GM21390 (cell line): Measurements from ENCODE around the gene FNDC3A.
A peak's percentile ranks its signal among the peaks of the same experiment; 100 is the strongest.
"Not testable (repeated sequence)": the region's sequence is repeated elsewhere in the genome, so short reads cannot be mapped to it uniquely, and the experiment has no call there.

ENCODE experiments used
- ATAC-seq: cut with Tn5 transposase; IDR thresholded peaks from one replicate; pipeline ENCODE4 v1.9.1; 2021; ENCODE audit not compliant: unreplicated experiment

Gene FNDC3A

DNA sequence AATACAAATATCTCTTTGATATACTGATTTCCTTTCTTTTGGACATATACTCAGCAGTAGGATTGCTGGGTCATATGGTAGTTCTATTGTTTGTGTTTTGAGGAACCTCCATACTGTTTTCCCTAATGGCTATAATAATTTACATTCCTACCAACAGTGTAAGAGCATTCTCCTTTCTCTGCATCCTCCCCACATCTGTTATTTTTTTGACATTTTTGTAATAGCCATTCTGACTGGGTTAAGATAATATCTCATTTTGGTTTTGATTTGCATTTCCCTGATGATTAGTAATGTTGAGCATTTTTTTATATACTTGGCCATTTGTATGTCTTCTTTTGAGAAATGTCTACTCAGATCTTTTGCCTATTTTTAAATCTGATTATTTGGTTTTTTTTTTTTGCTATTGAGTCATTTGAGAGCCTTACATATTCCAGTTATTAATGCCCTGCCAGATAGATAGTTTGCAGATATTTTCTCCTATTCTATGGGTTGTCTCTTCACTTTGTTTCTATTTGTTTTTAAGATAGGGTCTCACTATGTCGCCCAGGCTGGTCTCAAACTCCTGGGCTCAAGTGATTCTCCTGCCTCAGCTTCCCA lies 95.7 kb downstream of the FNDC3A start:
- no peak for ATAC-seq

DNA sequence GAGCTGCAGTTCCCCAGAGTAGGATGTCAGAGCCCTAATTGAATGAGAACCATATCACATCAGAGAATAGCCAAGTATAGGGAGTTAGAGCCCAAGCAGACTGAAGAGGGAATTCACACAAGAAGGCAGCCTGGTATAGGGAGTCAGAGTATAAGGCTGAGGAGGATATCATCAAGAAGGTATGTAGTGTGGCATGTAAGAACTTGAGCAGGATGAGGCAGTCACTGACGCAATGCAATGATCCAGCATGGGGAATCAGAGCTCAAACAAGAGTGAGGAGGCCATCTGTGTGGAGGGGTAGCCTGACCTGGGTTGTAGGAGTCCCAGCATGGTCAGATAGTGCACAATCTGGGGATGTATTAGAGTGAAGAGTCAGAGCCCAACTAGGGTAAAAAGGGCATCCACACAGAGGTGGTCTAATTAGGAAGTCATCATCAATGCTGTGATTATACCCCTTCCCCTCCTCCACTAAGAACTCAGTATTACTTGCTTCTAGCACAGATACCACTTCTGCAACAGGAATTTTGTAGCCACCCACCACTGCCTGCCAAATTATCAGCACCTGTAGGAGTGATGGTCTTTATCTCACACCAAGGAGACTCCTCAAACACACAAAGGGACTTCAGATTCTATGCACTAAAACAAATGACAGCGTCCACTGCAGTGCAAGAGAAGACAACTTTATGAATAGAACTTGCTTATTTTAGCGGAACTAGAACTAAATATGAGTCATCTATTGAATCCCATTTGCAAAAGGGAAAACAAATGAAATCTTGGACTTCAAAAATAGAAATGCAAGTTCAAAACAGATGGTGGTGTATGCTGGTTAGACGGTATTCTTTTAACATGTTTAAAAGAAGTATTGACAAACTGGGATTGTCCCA lies 107.2 kb downstream of the FNDC3A start:
- ATAC-seq: peak; percentile 77

DNA sequence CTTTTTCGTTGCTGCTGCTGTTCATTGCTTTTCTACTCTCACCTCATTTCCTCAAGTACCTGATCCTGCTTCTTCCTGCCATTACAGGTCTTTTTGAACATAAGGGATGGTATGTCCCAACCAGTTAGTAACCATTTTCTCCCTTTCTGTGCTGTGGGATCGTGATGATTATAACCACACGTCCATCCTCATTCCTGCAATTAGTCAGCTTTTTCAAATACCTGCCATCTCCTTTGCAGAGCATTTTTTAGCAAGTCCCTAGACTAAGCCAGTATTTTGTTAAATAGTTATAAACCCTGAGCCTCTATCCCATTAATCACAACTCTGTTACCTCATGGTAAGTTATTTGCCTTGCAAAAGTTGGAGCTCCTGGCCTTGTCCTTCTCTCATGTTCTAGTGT lies 109.2 kb downstream of the FNDC3A start:
- ATAC-seq: no peak

DNA sequence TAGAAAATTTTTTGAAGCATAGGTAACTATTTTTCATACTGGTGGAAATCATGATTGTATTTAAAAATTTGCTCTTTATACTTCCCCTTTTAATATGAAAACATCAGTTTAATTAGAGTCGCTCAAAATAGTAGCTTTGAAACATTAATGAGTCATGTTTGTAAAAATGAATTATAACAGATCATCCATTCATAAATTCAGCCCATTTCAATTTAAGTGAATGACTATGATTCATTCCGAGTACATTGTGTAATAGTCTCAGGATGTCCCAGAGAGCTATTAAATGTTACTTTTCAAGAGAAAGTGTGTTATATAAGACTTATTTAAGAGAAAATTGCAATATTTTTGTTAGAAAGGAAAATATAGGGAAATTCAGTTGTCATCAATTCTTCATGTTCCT lies 111.0 kb downstream of the FNDC3A start:
- ATAC-seq: no peak

DNA sequence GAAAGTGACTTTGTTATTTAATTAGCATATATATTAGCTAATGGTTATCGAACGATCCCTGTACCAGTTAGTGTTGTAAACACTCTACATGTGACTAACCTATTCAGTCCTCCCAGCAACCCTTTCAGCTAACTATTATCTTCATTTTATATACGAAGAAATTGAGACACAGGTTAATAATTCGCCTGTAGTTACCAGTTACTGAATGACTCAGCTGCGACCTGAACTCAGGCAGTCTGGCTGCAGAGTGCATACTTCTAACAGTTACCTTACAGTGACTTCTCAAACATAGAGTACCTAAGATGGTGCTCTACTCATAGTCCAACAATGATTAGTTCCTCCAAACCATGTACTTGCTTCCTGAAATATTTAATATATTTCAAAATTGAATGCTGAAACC lies 117.7 kb downstream of the FNDC3A start:
- ATAC-seq: no peak

DNA sequence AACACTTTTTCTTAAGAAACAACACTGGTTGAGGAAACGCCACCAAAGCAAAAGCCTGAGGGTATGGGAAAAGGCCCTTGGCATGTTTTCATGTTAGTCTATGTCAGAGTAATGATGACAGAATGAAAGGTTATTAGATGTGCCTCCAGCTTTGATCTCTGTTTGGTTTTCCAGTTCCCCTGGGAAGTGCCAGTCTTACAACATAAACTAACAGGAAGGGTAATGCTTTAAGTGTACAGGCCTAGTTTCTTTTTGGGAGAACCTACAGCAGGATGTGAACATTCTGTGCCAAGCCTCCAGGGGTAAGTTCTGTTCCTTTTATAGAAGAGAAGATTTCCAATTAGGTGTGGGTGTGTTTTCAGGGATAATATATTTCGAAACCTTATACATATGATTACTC lies 121.7 kb downstream of the FNDC3A start:
- ATAC-seq: no peak

DNA sequence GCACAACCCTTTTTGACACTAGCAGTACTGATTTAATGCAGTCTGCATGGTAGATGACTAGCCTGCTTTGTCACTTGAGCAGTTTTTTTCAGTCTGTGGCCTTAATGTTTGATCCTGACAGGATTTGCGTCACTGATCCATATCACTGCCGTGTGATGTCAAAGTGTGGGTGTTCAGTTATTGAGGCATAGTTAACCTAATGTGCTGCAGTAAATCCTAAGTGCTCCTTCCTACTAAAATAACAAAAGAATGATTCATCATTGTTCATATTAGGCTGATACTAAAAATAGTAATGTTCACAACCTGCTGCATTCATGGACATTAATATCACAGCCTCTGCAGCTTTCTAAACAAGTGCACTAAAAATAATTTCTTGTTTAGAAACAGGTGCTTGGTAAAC lies 122.5 kb downstream of the FNDC3A start:
- no peak for ATAC-seq

DNA sequence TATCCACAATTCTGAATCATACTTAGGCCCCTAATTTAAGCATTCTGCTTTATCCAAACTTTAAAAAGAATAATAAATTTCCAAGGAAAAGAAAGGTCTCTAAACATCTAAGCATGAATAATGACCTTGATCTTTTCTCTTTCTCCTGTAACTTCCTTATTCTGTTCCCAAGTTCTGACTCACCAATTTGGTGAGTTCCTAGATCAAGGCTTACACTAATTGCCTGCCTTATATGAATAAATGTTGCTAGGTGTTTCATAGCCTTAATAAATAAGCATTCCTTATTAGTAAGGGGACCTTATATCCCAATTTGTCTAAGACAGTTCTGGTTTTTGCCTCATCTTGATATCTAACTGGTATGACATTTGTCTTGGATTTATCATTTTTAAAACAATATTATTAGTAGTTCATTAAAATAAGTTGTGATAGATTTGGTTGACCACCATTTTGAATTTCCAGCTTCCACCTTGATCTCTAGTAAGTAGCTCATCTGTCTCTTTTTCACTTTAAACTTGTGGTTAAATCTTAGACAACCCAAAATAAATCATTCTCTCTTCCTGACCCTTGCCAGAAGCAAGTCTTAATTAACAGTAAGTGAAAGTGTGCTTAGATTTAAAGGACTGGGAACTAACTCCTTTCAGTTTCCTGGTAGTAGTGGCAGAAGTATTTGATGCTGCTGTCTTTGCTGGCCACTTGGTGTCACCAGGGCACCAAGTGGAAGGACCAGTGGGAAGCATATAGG lies 123.2 kb downstream of the FNDC3A start:
- ATAC-seq: peak; percentile 51

DNA sequence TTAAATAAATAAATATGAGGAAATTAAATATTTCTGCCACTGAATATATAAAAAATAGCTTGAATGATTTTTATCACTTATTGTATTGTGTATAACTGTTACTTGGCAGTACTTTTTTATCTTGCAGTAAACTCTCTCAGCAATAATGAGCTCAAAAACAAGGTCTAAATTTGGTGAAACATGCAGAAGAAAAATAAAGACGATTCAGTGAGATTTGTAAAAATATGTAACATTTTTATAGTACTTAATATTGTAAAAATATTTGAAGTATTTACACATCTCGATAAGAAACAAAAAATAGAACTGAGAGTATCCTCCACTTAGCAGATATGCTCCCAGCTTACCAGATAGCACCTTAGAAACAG lies 123.8 kb downstream of the FNDC3A start:
- ATAC-seq: no peak

DNA sequence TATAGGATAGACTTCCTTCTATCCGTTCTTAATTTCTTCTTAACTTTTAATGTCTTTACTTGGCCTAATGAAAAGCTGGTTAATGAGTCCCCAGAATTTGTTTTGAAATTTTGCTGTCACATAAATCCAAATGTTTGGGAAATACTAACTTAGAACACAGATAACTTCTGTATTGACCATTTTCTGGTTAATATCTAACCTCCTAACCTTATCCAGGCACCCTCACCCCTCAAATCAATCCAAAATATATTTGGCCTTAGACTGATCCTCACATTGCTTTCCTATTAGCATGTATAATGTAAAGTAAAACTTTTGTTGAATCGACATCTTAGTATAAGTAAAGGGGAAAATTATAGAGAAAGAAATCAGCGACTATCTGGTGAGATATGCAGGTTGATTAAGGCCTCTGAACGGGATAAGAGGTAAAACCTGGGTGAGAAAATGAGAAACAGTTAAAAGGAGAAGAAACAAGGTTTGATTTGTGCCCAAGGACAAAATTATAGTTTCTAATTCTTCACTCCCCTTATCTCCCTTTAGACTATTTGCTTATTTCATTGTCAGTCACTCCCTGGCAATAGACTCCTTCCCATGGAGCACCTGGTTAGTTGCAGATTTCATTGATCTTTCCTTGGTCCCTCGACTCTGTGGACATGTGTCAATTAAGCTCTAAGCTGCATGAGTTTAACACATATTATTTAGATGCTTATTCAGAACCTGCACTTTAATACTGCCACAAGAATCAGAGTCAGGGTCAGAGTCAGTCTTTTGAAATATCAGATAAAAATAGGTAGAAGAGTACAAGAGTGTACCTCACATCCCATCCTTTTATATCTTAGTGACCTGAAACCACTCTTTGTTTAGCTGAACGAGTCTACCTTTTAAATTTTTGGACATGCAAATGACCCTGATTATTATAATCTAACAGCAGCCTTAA lies 125.2 kb downstream of the FNDC3A start:
- no peak for ATAC-seq

DNA sequence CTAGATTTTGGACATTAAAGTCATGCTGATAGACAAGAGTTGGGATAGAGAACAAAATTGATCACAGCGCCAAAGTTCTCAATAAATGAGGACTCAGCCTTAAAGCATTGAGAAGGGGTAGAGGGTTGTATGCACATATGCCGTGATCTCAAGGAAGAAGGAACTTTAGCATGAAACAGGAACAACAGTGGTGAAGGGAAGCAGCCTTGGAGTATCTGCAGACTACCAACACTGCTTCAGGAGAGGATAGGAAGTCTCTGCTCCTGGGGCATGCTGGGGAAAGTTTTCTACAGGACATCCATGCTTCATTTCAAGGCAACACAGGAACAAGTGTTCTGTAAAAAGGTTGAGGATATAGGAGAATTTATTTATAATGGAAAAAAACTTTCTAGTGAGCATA lies 132.5 kb downstream of the FNDC3A start:
- ATAC-seq: no peak

DNA sequence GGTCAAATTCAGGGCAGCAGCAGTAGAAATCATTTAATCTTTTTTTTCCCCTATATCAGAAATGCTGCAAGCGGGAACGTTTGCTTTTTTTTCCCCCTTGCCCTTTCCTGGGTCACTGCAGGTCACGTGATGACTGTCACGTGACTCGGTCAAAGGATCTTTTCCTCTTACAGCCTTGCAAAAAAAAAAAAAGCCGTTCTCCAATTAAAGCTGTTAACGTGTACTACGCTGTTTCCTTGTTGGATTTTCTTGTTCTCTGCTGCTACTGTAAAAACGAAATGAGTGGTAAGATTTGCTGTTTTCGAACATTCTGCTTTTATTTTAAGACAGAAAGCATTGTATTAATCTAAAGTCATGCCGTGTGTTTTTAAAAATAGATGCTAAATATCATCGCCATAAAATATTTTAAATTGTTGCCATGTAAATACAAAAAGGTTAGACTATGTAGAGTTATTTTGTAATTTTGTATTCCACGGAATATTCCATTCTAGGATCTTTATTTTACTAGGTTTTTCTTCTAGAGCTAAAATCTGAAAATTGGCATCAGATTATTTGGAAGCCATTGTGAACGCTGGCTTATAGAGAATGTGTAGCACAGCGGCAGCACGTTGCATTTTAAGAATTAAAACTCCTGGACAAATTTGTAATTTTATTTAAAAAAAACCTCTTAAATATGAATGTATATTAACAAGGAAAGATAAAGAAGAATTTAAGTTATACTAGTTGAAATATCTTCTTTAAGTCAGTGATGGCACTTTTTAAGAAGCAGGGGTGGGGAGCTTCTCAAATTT lies 134.6 kb downstream of the FNDC3A start:
- peak; percentile 63 for ATAC-seq

DNA sequence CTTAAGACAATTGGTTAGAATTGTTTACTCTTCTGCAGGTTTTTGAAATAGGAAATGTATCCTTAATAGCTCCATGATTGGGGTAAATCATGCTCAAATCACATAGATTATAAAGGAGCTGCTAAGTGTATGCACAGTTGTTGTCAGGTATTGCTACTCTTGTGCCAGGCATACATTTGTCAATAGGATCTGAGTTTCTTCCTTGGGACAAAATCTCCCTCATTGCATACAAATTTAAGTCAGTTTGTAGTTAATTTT lies 135.1 kb downstream of the FNDC3A start:
- no peak for ATAC-seq

DNA sequence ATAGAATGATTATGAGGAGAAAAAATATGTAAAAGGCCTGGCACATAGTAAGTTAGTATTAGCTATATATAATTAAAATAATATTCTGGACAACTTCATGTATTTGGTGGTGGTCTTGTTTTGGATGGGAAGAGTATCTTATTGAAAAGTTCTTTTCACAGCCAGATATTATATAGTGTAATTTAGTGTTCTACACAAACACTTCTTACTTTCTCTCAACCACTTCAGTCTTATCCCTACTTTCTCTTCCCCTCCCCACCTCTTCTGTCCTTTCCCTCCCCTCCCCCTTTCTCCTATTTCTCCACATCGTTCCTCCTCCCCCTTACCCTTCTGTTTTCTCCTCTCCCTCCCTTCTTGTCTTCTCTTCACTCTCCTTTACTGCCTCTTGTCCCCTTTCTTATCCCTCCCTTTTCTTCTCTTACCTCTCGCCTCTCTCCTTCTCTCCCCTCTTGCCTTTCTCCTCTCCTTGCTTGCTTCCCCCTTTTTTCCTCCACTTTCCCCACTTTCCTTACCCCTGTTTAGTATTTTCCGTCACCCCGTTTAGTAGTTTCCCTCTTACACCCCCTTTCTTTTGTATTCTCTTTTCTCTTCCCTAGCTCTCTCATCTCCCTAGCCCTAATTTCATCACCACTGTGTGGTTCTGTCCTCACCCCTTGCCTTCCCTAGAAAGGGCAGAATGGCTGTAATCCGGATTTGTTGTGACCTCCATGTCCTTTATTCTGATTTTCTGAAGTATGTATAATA lies 137.2 kb downstream of the FNDC3A start:
- no peak for ATAC-seq

DNA sequence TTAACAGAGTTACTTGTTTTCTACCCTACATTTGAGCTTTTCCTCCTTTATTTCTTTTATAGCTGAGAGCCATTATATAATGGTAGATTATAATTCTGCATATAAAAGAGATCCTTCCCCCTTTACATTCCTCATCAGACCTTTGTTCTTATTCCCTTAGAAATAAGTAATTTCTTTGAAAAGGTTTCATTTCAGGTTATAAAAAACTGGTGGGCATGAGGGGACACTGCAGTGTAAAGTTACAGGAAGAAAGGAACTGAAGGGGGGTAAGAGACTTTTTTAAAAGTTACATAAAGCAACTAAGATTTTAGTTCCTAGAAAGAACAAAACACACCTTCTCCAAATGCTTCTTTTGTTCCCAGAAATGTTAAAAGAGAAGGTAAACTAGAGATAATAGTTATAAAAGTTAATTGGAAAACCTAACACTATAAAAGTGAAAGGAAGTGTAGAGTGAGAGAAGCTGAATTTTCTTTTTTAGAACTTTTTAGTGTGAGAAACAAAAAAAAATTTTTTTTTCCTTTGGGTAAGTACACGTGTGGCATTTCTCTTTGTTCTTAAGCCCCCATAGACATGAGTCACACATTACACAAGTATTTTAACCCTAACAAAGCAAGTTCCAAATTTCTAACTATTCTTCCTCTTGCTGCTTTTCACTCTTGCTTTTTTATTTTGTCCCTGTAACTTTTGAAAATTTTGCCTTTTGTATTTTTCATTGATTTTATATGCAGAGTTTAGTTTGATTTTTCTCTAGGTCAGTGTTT lies 138.0 kb downstream of the FNDC3A start:
- ATAC-seq: no peak

DNA sequence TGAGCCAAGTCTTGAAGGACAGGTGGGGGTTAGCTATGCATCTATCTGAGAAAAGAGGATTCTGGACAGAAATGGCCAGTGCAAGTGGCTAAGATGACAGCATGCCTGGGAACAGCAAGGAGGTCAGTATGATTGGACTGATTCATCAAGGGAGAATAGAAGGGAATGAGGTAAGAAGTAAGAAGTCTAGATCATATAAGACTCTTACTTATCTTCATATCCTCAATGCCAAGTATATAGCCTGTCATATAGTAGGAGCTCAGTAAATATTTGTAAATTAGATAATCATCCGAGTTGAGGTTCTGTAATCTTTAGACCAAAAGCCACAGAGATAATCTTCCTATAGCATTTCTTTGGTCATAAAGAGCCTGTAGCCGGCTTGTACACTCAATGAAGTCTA lies 141.2 kb downstream of the FNDC3A start:
- ATAC-seq: no peak

DNA sequence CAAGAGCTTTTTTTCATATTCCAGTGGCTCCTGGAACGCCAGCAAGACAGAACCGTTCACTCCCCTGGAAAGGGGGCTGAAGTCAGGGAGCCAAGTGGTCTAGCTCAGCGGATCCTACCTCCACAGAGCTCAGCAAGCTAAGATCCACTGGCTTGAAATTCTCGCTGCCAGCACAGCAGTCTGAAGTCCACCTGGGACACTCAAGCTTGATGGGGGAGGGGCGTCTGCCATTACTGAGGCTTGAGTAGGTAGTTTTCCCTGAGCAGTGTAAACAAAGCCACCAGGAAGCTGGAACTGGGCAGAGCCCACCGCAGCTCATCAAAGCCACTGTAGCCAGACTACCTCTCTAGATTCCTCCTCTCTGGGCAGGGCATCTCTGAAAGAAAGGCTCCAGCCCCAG lies 142.7 kb downstream of the FNDC3A start:
- not testable (repeated sequence) for ATAC-seq

DNA sequence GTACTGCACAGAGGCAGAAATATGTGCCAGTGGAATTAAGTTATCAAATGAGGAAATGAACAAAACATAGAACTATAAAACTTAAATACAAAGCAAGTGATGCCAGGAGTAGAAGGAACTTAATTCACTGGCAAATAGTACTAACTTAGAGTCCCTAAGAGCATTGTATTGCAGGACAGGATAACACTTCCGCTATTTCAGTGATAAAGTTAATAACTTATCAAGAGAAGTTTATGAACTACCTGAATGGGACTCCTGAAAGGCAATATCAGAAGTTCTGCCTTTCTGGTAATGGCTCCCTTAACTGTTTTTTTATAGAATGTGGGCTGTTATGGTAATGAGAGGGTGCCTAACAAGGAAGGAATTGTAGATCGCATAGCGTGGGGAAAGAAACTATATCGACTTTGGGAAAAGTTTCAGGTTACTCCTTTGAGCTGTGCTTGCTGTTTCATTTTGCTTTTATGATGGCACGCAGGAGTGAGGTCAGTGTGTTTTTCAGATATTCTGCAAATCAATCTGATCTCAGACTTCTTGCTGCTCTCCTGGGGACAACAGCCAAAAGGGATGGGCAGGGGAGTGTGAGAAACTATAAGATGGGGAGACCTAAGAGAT lies 149.1 kb downstream of the FNDC3A start:
- no peak for ATAC-seq
